HG02840 (cell line): Measurements from ENCODE around the gene PERM1.
"Not testable (repeated sequence)": the region's sequence is repeated elsewhere in the genome, so short reads cannot be mapped to it uniquely, and the experiment has no call there.

Source experiments
- ATAC-seq: cut with Tn5 transposase; IDR thresholded peaks from one replicate; pipeline ENCODE4 v1.9.1; 2021; ENCODE audit warnings: mild to moderate bottlenecking, moderate library complexity, moderate number of reproducible peaks; ENCODE audit not compliant: unreplicated experiment, low FRiP score

Gene PERM1

GRCh38 chr1:998745-998994 lies 16.8 kb upstream of the PERM1 start:
- no peak for ATAC-seq

DNA sequence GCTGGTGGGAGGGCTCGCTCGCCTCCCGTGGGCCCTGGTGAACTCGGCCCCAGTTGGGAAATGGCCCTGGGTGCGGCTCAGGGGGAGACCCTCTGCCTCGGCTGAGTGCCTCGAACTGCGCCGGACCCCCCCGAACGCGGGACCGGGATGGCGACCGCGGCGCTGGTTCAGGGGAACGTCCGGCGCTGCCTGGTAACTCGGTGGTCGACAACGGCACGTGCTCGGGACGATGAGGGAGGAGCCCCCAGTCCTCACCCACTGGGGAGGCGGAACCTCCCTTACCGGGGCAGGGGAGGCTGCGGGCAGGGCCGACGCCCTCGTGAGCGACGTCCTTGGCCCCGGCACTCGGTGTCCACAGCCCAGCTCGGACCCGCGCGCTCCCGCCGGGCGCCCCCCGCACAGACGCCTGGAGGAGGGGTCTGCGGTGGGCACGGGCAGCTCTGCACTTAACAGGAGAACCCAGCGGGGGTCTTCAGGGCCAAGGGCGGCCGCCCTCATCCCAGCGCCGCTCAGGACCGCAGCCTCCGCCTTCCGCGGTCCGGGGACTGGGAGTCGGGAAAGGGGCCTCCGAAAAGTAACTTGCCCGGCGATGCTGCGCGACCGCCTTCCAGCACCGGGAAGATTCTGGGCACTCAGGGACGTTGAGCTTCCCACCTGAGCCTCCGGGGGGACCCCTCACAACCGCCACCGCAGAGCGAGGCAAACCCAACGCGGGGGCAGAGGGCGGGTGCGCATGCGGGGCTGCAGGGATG lies 16.3 kb upstream of the PERM1 start:
- ATAC-seq: no peak

- ATAC-seq: no peak
These were observed 15.8 kb upstream of the PERM1 start for GRCh38 chr1:997713-997992.

DNA sequence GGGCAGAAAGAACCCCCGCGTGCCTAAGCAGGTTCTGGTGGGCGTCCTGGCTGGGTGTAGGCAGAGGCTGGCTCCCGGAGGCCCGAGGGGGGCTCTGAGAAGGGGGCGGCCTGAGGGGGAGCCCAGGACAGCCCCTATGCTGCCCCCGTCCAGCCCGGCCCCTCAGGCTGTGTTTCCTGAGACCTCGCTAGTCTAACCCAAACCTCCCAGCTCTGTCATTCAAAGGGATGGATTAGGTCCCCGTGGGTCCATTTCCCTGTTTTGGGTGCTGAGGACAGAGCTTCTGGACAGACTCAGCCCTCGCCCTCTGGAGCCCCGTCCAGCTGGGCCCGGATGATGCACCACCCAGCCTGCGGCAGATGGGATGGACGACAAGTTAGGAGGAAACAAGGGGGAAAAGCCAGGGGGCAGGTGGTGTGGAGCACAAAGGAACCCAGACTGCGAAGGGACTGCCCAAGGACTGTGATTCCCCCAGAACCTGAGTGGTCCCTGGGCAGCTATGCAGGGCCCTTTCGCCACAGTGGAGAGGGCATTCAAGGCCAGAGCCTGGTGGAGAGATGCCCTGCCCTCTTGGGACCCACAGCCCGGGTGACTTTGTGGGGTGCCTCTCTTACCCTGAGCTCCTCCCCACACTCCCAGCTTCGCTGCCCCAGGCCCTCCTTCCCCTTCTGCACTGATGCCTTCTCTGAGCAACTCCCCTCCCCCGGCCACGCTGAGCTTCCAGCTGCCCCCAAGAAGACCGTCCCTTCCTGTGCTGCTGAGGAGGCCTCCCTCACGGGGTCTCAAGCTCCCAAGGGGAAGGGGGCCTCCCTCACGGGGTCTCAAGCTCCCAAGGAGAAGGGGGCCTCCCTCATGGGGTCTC lies 15.2 kb upstream of the PERM1 start:
- no peak for ATAC-seq

DNA sequence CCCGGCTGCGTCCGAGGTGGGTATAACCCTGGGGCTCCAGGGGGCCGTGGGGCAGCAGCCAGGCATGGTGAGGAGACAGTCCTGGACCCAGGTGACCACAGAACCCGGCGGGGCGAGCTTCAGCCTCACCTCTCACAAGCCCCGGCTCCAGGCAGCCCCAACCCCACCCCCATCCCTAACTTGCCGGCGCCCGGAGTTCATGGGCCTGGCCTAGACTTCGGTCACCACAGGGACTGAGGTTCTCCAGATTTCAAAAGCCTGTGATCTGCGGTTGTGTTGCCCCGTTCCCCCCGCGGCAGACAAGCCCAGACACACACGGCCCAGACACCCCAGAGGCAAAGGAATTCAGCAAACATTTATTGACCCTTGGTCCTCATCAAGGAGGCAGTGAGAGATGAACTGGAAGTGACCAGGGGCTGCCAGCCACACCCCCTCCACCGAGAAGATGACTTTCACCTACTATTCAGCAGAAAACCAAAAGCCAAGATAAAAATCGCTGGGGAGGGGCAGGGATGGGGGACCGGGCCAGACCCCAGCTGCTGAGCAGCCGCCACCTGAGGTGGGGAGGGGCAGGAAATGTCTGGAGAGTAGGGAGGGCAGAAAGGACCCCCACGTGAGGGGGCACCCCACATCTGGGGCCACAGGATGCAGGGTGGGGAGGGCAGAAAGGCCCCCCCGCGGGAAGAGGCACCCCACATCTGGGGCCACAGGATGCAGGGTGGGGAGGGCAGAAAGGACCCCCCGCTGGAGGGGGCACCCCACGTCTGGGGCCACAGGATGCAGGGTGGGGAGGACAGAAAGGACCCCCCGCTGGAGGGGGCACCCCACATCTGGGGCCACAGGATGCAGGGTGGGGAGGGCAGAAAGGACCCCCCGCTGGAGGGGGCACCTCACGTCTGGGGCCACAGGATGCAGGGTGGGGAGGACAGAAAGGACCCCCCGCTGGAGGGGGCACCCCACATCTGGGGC lies 14.1 kb upstream of the PERM1 start:
- no peak for ATAC-seq

DNA sequence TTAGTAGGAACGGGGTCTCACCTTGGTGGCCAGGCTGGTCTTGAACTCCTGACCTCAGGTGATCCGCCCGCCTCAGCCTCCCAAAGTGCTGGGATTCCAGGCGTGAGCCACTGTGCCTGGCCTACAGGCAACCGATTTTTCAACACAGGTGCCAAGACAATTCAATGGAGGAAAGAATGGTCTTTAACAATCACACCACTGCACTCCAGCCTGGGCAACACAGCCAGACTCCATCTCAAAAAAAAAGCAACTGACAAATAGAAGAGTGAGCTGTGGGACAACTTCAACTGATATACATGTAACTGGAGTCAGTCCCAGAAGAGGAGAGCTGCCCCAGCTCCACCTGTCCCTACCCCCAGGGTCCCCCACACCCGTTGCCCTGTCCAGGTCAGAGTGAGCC lies 12.7 kb upstream of the PERM1 start:
- ATAC-seq: not testable (repeated sequence)

DNA sequence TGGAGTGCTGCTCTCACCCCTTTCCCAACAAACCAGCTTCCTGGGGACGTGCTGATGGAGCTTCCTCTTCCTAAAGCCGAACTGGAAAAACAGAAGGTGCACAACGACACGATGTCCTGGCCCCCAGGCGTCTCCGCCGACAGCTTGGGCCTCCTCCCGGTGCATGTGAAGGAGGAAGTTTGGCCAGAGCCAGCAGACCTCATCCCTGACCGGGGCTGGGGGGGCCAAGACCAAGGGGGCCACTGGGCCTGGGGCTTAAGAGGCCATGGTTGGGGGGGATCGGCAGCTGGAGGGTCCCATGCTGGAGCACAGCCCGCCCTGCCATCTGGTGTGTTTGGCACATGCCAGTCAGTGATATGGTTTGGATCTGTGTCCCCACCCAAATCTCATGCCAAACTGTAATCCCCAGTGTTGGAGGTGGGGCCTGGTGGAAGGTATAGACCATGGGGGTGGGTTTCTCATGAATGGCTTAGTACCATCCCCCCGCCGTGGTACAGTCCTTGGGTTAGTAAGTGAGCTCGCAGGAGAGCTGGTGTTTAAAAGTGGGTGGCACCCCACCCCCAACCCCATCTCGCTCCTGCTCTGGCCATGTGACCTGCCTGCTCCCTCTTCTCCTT lies 11.6 kb upstream of the PERM1 start:
- no peak for ATAC-seq

DNA sequence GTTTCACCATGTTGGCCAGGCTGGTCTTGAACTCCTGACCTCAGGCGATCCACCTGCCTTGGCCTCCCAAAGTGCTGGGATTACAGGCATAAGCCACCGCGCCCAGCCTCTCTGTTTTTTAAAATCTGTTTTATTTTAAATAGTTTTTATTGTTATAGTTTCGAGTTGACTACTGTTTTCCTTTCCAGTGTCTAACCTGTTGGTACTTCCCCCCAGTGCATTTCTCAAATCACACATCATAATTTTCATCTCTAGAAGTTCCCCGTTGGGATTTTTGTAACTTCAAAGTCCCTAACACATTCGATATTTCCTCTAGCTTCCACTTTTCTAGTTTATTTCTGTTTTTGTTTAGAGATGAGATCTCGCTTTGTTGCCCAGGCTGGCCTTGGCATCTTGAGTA lies 10.5 kb upstream of the PERM1 start:
- no peak for ATAC-seq

DNA sequence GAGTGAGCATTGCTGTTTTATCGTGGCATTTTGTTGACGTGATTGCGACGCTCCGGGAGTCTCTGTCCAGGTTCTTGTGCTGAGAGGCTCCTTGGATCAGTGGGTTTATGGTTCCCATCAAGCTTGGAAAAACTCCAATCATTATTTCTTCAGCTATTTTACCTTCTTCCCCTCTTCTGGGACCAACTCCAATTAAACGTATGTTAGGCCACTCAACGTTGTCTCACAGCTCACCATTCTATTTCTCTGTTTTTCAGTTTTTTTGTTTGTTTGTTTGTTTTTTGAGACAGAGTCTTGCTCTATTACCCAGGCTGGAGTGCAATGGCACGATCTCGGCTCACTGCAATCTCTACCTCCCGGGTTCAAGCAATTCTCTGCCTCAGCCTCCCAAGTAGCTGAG lies 10.0 kb upstream of the PERM1 start:
- no peak for ATAC-seq

DNA sequence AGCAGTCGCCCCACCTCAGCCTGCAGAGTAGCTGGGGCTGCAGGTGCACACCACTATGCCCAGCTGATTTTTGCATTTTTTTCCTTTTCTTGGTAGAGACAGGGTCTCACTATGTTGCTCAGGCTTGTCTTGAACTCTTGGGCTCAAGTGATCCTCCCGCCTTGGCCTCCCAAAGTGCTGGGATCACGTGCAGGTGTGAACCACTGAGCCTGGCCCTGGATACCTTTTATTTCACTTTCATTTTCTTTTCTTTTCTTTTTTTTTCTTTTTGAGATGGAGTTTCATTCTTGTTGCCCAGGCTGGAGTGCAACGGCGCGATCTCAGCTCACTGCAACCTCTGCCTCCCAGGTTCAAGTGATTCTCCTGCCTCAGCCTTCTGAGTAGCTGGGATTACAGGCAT lies 9.4 kb upstream of the PERM1 start:
- ATAC-seq: not testable (repeated sequence)

- ATAC-seq: not testable (repeated sequence)
These were observed 6.2 kb upstream of the PERM1 start for GRCh38 chr1:988061-988460.

DNA sequence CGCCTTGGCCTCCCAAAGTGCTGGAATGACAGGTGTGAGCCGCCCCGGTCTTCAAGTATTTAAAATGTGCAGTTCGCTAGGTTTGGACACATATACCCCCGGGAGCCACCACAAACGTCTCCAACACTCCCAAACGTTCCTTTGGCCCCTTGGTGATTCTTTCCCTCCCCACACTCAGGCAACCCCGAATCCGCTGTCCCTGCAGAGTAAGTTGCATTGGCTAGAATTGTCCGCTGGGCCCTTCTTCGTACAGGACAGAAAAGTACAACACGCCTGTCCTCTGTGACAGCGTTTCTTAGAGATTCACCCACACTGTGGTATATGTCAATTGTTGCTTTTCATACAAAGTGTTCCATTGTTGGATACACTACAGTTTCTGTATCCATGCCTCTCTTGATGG lies 3.2 kb upstream of the PERM1 start:
- no peak for ATAC-seq

DNA sequence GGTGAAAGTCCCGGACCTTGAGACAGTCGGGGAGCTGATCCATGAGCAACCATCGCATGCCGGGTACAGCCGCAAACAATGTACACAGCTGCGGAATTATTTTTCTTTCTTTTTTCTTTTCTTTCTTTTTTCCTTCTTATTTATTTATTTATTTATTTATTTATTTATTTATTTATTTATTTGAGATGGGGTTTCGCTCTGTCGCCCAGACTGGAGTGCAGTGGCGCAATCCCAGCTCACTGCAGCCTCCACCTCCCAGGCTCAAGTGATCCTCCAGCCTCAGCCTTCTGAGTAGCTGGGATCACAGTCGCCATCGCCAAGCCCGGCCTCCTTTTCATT lies 2.6 kb upstream of the PERM1 start:
- ATAC-seq: no peak

DNA sequence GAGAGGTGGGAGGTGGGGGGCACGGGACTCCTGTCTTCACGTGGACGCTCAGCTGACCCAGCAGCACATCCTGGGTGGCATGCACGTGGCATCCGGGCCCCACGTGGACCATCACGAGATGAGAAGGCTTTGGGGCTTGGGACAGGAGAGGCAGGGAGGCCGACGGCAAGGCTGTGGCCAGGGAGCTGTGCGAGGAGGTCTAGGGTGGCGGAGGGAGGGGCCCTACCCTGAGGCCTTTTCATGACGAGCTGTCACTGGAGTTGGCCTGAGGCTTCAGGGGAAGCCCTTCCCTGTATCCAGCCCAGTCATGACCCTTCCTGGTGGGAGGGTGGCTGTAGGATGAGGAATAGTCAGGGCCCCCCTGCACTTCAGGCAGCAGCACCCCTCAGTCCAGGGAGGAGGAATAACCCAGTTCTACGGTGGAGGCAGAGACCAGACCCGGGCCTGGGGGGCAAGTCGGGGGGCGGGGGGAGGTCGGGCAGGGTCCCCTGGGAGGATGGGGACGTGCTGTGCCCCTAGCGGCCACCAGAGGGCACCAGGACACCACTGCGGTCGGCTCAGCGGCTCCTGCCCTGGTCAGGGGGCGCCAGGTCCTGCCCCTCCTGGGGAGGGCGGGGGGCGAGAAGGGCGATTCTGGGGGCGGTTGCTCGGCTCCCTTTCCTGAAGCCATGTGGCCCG lies 2.0 kb upstream of the PERM1 start:
- ATAC-seq: no peak

- no peak for ATAC-seq
These were observed 1.0 kb upstream of the PERM1 start for GRCh38 chr1:982765-983436.

DNA sequence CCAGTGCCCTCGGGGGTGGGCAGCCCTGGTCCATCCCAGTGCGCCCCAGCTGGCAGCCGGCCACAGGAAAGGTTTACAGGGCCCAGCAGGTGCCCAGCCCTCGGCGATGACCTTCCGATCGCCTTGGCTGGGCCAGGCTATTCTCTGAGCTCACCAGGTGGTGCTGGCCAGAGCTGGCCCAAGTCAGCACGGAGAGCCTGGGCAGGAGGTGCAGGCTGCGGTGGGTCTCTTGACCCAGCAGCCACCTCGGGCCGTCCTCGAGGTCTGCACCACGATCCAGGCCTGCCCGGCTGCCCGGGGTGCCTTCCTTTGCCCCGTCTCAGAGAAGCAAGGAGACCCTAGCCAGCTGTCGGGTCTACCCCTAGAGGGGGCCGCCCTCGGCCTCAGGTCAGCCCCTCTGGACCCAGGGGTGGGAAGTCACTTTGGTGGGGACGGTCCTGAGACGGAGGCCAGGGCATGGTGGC lies 370 bp downstream of the PERM1 start:
- no peak for ATAC-seq

DNA sequence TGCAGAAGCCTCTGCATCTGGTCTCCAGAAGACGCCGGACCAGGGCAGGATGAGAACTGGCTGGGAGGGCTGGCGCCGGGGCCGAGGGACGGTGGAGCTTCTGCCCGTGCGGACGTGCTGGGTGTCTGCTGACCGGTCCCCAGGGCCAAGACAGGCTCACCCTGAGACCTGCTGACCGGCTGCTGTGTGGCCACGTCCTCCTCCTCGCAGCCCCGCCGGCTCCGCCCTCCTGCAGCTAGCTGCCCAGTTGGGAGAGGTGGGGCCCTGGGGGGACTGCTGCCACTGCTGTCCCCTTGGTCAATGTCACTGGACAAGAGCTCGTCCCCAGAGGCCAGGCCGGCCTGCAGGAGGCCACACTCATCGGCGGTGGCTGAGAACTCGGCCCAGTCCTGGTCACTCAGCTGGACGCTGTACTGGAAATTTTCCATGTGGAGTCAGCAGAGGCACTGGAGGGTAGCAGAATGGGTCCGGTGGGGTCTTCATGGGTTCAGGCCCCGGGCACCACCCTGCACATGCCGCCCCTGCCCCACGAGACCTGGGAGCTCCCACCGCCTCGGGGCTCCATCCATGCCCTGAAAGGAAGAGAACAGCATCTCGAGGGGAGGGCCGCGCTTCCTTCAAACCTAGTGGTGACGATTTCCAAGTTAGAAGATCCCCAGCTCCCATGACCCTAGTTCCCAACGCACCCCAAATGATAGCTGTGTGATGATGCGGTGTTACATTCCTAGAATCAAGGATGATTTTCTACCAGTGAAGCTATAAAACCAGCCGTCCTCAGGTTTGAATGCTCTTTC lies 1.1 kb downstream of the PERM1 start:
- no peak for ATAC-seq

DNA sequence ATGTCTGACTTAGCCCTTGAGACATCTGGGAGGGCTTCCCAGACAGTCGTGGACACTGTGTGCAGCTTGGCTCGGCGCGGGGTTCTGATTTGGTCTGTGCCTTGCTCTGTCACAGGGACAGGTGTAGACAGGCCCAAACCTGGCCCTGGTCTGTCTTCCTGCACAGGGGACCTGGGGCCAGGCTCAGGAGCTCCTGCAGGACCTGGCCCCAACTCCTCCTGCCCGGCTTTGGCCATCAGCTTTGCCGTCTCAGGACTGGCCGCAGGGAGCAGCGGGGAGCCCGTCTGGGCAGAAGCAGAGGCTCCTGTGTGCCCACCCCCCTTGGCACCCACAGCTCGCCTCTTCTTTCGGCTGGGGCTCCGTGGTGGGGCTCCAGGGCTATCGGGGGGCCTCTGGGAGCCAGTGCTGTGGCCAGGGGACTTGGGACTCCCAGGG lies 1.7 kb downstream of the PERM1 start:
- no peak for ATAC-seq

DNA sequence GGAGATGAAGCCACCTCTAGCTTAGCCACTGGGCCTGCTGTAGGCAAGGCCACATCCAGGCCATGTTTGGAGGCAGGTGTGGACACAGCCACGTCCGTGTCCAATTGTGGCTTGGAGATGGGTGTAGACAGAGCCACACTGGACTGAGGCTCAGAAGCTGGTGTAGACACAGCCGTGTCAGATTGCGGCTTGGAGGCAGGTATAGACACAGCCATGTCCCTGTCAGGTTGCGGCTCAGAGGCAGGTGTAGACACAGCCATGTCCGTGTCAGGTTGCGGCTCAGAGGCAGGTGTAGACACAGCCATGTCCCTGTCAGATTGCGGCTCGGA lies 2.2 kb downstream of the PERM1 start:
- no peak for ATAC-seq
